C4-2B (cell line): ENCODE data around the gene CASP5.
"Not testable (repeated sequence)": the region's sequence is repeated elsewhere in the genome, so short reads cannot be mapped to it uniquely, and the experiment has no call there.

Experiments
- ZFX ChIP-seq: fragments of 450-650 bp; IDR thresholded peaks from 2 replicates; pipeline ENCODE4 v1.6.1; 2017
- TF ChIP-seq, protein P1 (sequence below): fragments of 450-650 bp; conservative IDR thresholded peaks from 2 replicates; pipeline ENCODE4 v1.5.1; 2017; ENCODE audit warnings: mild to moderate bottlenecking

DNA sequence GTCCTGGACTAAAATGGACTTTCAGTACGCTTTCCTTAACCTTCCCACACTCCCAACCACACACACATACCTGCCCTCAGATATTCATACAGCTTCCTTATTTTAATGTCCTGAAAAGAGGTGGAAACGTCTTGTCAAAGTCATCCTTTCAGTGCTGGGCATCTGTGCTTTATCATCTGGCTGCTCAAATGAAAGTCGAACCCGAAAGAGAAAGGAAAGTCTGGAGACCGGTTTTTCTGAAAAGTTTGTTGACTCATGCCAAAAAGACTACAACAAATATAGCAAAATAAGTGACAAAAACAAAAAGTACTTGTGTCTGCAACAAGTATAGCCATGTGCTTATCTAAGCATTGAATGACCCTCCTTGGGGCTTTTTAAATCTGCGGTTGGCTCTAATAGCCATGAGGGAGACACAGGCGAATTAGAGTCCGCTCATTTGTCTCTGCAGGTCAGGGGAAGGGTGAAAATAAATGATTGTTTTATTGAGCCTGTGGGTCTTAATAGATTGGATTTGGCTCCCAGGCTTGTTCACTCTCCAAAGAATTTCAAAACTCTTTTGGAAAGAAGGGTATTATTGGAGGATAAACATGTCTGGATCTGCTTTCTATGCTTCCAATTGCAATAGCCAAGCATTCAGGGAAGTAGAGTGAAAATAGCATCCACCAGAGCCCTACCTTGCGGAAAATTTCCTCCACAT, 40.4 kb upstream of the CASP5 start:
- TF ChIP-seq, protein P1, sequence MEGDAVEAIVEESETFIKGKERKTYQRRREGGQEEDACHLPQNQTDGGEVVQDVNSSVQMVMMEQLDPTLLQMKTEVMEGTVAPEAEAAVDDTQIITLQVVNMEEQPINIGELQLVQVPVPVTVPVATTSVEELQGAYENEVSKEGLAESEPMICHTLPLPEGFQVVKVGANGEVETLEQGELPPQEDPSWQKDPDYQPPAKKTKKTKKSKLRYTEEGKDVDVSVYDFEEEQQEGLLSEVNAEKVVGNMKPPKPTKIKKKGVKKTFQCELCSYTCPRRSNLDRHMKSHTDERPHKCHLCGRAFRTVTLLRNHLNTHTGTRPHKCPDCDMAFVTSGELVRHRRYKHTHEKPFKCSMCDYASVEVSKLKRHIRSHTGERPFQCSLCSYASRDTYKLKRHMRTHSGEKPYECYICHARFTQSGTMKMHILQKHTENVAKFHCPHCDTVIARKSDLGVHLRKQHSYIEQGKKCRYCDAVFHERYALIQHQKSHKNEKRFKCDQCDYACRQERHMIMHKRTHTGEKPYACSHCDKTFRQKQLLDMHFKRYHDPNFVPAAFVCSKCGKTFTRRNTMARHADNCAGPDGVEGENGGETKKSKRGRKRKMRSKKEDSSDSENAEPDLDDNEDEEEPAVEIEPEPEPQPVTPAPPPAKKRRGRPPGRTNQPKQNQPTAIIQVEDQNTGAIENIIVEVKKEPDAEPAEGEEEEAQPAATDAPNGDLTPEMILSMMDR: not testable (repeated sequence)
- not testable (repeated sequence) for TF ChIP-seq ZFX
